Measurements from ENCODE around the gene FAM240A.

FAM240A gene

GRCh38 chr3:46664188-46664970 lies 52.1 kb downstream of the FAM240A start:
- DNase-seq = no peak

- no peak for DNase-seq
Measured at GRCh38 chr3:46664971-46665762, 52.8 kb downstream of the FAM240A start.

DNA sequence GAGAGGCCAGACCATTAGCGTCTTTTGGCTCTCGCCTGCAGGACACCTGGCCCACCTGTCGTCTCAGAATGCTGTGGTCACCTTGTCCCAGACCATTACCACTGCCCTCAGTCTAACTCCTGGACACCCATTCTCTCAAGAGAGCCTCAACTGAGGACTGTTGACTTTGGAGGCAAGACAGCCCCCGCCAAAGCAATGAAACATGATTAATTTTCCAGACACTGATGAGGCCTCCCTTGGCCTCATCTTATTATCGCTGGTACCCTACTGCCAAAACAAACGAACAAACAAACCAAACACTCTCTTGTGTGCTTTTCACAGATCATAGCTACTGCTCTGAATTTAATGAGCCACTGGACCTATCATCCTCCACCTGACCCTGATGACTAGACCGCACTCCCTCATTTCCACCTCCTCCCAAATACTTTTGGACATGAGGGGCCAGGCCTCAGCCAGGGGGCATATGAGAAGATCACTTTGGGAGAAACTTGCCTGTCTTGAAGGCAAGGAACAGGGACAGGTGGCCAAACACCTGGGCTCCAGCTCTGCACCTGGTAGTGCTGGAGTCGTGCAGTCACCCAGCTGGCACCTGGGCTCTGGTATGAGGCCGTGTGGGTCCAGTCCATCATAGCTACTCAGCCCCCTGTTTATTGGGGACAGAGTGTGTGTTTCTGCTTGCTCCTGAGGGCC lies 53.6 kb downstream of the FAM240A start:
- no peak for DNase-seq

GRCh38 chr3:46666453-46666845 lies 54.1 kb downstream of the FAM240A start:
- DNase-seq = no peak

- DNase-seq = no peak
Measured at GRCh38 chr3:46667061-46667621, 54.8 kb downstream of the FAM240A start.

- DNase-seq = no peak
Measured at GRCh38 chr3:46667657-46668056, 55.3 kb downstream of the FAM240A start.

- DNase-seq = no peak
Measured at GRCh38 chr3:46668116-46668515, 55.8 kb downstream of the FAM240A start.

DNA sequence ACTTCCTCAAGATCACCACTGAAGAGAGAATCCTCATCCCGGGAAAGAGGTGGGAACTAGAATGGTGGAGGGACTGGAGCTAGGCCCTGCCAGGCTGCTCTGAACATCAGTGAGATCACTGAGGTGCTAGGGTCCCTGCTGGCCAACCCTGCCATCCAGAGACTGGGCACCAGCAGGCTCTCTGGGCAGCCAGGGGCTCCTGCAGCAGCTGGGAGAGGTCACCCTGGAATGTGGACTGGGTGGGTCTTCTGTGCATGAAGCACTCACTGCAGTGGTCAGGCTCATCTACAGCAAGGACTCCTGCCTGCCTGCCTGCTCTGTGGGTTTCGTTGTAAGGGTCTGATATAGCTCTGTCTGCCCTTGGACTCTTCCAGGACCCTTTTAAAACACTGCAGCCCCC lies 56.3 kb downstream of the FAM240A start:
- no peak for DNase-seq

DNA sequence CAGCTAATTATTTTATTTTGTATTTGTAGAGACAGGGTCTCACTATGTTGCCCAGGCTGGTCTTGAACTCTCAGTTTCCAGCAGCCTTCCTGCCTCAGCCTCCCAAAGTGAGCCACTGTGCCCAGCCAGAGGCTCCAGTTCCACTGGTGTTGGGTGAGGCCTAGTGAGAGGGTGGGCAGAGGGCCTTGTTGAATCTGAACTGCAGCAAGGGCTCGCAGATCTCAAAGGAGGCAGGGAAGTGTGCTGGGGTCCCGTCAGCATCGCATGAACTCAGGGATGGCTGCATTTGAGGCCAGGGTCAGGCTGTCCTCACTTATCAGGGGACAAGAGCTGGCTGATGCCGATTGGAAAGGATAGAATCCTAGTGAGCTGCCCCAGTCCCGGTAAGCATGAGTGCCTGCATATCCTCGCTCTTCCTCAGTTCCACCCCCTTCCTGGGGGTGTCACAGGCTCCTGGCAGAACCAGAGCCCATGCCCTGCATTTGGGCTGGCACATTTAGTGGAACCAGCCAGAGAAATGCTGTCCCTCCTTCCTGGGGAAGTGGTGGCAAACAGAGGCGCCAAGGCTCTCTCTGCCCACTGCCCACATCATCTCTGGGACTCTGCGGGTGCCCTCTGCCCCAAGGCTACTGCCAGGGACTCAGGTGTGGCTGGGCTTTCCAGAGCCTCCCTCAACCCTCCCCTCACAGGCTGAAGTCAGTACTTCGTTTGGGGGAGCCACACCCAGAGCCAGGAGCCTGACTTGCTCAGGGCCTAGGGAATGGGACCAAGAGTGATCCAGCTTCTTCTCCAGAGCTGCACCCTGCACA lies 57.1 kb downstream of the FAM240A start:
- DNase-seq = no peak

- no peak for DNase-seq
Measured at GRCh38 chr3:46670000-46670890, 57.9 kb downstream of the FAM240A start.

DNA sequence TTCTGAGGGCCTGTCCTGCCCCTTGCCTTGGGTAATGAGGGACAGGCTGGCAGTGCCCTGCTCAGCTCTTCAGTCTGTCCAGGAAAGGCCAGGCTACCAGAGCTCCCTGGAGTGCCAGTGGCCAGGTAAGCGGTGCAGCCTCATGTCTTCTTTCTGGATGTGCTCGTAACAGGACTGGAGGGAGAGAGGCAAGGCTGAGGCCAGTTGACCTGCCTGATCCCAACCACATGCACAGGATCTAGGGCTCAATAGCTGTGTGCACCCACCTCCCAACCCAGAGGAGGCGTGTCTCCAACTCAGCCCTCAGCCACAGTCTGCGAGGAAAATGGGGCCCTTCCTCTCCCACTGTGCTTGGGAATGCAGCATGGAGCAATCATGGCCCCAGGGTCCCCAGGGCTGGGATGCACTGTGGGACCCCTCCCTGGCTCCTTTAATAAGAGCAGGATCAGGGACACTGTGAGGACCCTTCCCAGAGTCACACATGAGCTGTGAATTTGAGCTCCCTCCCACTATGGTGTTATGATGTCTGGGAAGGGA lies 58.6 kb downstream of the FAM240A start:
- DNase-seq = no peak

DNA sequence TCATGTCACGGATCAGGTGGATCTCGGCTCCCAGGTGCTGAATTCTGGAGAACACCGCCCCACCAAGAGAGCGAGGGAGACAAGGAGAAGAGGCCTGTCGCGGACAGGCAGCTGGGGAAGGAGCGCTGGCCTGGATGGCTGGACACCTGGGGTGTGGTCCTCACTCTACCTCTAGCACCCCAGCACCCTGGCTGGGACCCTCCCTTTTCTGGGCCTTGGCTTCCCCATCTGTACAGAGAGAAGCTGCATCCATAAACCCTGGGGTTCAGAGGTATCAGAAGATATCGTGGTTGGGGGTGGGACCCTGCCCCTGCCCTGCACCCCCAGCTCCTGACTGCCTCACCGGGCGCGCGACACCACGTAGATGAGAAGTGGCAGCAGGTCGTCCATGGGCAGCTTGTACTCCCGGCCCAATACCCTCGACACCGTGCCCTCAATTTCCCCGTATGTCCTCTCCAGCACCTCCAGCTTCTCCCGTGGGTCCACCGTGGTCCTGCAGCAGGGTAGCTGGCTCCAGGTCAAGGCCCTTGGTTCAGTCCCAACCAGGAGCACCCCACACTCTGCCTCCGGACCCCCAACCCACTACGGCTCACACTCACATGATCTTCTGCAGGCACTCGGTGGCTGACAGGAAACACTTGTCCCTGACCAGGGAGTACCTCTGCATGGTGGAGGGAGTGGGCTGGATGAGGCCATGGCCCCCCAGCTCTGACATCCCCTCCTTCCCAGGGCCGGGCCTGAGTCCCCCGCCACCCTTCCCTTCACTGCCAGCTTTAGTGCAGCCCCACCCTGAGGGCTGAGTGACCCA lies 59.4 kb downstream of the FAM240A start:
- DNase-seq = no peak

GRCh38 chr3:46672349-46672695 lies 60.0 kb downstream of the FAM240A start:
- DNase-seq = no peak

DNA sequence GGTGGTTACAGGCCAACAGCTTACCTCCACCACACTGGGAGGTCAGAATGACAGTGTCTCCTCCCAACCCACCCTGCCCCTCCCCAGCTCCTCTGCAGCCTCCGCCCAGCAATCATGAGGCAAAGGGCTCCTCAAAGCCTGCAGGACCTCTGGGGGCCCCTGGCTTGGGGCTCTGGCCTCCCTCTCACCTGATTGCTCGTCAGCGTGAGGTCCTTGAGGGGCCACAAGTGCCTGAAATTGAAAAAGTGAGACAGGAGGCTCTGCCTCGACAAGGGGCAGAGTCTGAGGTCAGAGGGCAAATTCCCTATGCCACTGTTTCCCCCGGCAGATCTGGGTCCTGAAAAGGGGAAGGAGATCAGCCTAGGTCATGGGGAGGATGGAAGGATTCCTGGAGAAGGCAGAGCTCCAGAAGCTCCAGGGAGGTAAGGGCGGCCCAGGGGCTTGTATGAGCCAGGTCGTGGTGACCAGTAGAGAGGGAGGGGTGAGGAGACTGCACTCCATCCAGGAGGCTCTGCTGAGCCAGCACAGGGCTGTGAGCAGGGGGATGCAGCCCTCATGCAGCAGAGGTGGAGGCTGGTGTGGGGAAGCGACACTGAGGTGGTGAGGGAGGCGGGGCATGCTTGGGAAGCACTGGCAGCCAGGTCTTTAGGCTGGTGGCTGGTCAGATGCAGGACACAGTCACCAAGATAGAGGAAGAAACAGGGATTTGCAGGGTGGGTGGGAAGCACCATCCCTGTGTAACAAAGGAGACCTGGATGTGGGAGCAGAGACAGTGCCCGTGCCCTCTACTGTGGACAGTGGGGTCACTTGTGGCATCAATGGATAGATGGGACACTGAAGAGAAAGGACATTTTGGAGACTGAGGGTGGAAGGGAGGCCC lies 61.1 kb downstream of the FAM240A start:
- no peak for DNase-seq

- no peak for DNase-seq
Measured at GRCh38 chr3:46674031-46674845, 61.9 kb downstream of the FAM240A start.

DNA sequence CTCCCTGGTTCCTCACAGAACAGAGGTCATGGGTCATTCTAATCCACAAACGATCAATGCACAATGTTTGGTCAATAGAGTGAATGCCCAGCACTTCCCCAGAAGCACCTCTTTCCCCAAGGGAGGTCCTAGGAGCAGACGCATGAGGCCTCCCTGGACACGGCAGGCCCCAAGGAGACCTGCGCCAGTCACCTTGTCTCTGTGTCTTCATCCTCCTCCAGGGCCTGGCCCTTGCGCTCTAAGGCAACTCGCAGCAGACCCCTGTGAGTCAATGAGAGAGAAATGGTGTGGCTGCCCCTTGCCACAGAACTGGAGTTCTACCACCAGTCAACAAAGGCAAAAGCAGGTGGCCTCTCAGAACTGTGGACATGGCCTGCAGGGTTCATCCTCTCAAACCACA lies 63.1 kb downstream of the FAM240A start:
- no peak for DNase-seq
